Islet of Langerhans (tissue), 1 donor: ENCODE measurements around the gene DAPK3.
"Not testable (repeated sequence)": the region's sequence is repeated elsewhere in the genome, so short reads cannot be mapped to it uniquely, and the experiment has no call there.

Experiments
- FAIRE-seq: peaks from one replicate; lab custom pipeline; 2011; peaks lifted over from hg19 to GRCh38; lab: Jason Lieb, UNC

The DAPK3 gene

GRCh38 chr19:3954107-3954506 is 16.8 kb downstream of the DAPK3 start:
- FAIRE-seq, result no peak

- not testable (repeated sequence) for FAIRE-seq
Observed at GRCh38 chr19:3952755-3953276, 18.1 kb downstream of the DAPK3 start.

GRCh38 chr19:3950871-3951861 is 19.7 kb downstream of the DAPK3 start:
- FAIRE-seq, result no peak

GRCh38 chr19:3949997-3950859 is 20.7 kb downstream of the DAPK3 start:
- FAIRE-seq, result no peak

- FAIRE-seq, result no peak
Observed at GRCh38 chr19:3949294-3949693, 21.6 kb downstream of the DAPK3 start.

- not testable (repeated sequence) for FAIRE-seq
Observed at GRCh38 chr19:3947316-3947933, 23.5 kb downstream of the DAPK3 start.

- FAIRE-seq, result no peak
Observed at GRCh38 chr19:3945838-3946237, 25.1 kb downstream of the DAPK3 start.

- FAIRE-seq, result no peak
Observed at GRCh38 chr19:3944018-3944721, 26.7 kb downstream of the DAPK3 start.

- no peak for FAIRE-seq
Observed at GRCh38 chr19:3942790-3943409, 28.0 kb downstream of the DAPK3 start.

GRCh38 chr19:3938300-3938950 is 32.5 kb downstream of the DAPK3 start:
- not testable (repeated sequence) for FAIRE-seq

GRCh38 chr19:3936506-3937442 is 34.1 kb downstream of the DAPK3 start:
- no peak for FAIRE-seq

- no peak for FAIRE-seq
Observed at GRCh38 chr19:3932931-3933810, 37.7 kb downstream of the DAPK3 start, which contains the start of gene NMRK2. Gene NMRK2, plus strand, starts transcription at chr19:3933069. Its CDS starts 603 bp downstream, at chr19:3933672.

GRCh38 chr19:3931041-3931440 is 39.9 kb downstream of the DAPK3 start:
- FAIRE-seq, result no peak

- FAIRE-seq, result no peak
Observed at GRCh38 chr19:3923912-3924311, 47.0 kb downstream of the DAPK3 start.

- no peak for FAIRE-seq
Observed at GRCh38 chr19:3923096-3923758, 47.7 kb downstream of the DAPK3 start.

GRCh38 chr19:3919793-3920192 is 51.1 kb downstream of the DAPK3 start:
- FAIRE-seq, result no peak

- no peak for FAIRE-seq
Observed at GRCh38 chr19:3916033-3916432, 54.9 kb downstream of the DAPK3 start.

GRCh38 chr19:3914199-3914598 is 56.7 kb downstream of the DAPK3 start:
- FAIRE-seq, result no peak
